ENCODE measurements around the gene NFATC2. TPM values are rescaled to one million over a fixed set of nuclear protein-coding genes. Genes with fewer than 3 reads are reported as not detected.

NFATC2 gene
- total and polyA plus RNA-seq, 2 of the 8 experiments (the other 6 are each of a cell fraction or from before 2014, with no cell fraction given): 0.27 to 0.91 TPM

DNA sequence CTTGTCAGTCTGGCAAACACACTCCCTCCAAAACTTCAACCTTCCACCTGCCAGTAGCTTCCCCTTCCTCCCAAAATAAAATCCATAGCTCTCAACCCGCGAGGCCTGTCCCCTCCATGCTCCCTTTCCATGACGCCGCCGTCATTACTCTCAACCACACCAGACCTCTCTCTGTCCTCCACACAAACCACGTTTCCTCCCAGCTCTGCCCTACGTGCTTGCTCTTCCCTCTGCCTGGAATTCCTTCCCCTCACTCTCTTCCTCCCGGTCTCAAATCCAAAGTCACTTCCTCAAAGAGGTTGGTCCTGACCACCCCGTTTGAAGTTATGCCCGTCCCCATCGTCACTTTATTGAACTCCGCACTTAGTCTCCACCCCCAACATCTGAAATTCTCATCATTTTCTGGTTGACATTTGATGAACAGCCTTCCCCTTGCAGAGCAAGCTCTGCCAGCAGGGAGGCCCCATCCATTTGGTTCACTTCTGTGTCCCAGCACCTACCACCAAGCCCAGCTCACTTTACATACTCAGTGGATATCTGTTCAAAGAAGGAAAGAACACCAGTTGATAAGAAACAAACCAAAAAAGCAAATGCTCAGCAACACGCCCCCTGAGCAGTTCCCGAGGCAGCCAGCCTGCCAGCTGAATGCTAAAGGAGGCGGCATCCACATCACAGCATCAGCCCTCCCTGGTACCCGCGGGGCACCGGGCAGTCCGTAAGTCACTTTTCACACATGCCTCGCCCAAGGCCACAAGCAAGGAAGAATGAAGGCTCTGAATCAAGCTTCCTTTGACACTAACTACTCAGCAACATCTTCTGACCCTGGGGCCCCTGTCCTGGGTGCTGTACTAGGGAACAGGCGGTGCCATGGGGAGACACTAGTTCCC lies 125.0 kb downstream of the NFATC2 start:
- FAIRE-seq (no peak), DNase-seq (ENCODE audit: low read depth in 1 of 2, low spot score in 2 of 2) (no peak)
- Histone ChIP-seq H4K5ac (ENCODE audit: insufficient read length, low read depth, low read length) (no peak overlapping the region), H2BK120ac (replicated peaks; ENCODE audit: low read depth, low read length) (no peak overlapping the region), H2BK20ac (ENCODE audit: low read length) (no peak overlapping the region), H2BK12ac (ENCODE audit: low read depth, low read length) (0 out of 2 replicates have a peak overlapping the region, but pooled peaks have one; percentile 27), H4K20me1 (replicated peaks in 1 of 2; ENCODE audit: control insufficient read depth in 1 of 2, insufficient read depth in 2 of 2, low read length in 2 of 2) (no peaks in the 10 kb centered on the region), H3K79me2 (ENCODE audit: control insufficient read depth in 1 of 2, insufficient read depth in 2 of 2, low read length in 2 of 2) (no peaks in the 10 kb centered on the region), H3K18ac (ENCODE audit: extremely low read depth, low read length) (no peak overlapping the region), H3K36me3 (ENCODE audit: control insufficient read depth in 2 of 4, insufficient read depth in 4 of 4, low read length in 3 of 4) (no peaks in the 10 kb centered on the region), H3K56ac (replicated peaks; ENCODE audit: insufficient read length, low read depth, low read length) (no peak overlapping the region), H3K4me3 (ENCODE audit: extremely low read depth in 1 of 4, insufficient read depth in 2 of 4, low read depth in 3 of 4, low read length in 4 of 4) (no peak overlapping the region), H3K4me1 (replicated peaks in 1 of 4; ENCODE audit: control insufficient read depth in 3 of 4, insufficient read depth in 4 of 4, low read length in 3 of 4) (peaks cover 2 to 6% (median 3%) of the 10 kb centered on the region in 4 experiments; a peak in 6 of 7 replicates), H4K91ac (replicated peaks; ENCODE audit: insufficient read length, low read length) (no peak overlapping the region), H3K9ac (replicated peaks in 1 of 4; ENCODE audit: extremely low read depth in 1 of 4, low read depth in 3 of 4, low read length in 3 of 4) (no peak overlapping the region), H3K23ac (ENCODE audit: insufficient read length) (no peak overlapping the region), H3K23me2 (ENCODE audit: low read depth, low read length) (no peaks in the 10 kb centered on the region), H3K27ac (ENCODE audit: low read depth, low read length) (no peak overlapping the region), H2BK5ac (ENCODE audit: low read depth, low read length) (no peak overlapping the region), H2AK5ac (ENCODE audit: low read depth, low read length) (no peak overlapping the region), H3K4me2 (ENCODE audit: insufficient read depth in 1 of 2, low read depth in 2 of 2, low read length in 2 of 2) (no peak overlapping the region), H3K79me1 (ENCODE audit: low read depth, low read length) (no peaks in the 10 kb centered on the region), H4K8ac (ENCODE audit: extremely low read depth, insufficient read depth, low read length) (no peak overlapping the region; the same call in 1 of the 2 replicates), H3K9me3 (ENCODE audit: insufficient read depth in 2 of 2, low read depth in 1 of 2, low read length in 1 of 2) (no peaks in the 10 kb centered on the region), H2AFZ (ENCODE audit: low read length) (no peak overlapping the region), H3K14ac (ENCODE audit: insufficient read length) (no peak overlapping the region), H3K4ac (replicated peaks; ENCODE audit: insufficient read length, low read depth, low read length) (no peak overlapping the region), H3K27me3 (replicated peaks in 1 of 4; ENCODE audit: control insufficient read depth in 3 of 4, extremely low read depth in 1 of 4, insufficient read depth in 3 of 4, low read length in 3 of 4) (no peaks in the 10 kb centered on the region), H2BK15ac (ENCODE audit: low read length) (no peak overlapping the region)
- CTCF ChIA-PET (ENCODE audit: partially characterized antibody): interaction anchor here (0.7 to 3.1 kb wide), 11 partner anchors 8 to 436 kb away, joined by 3 to 18 read pairs (median 4); no protein-coding TSS in a partner anchor
- POLR2A ChIA-PET (ENCODE audit: partially characterized antibody): interaction anchor here (1.1 kb wide), 1 partner anchor 425 kb away, joined by 3 read pairs; no protein-coding TSS in a partner anchor
- 92% methylated on average over 21 of the region's 21 CpGs; no CpG with 5 or more reads in 1 of the 2 experiments for WGBS, 2 experiments (ENCODE audit: extremely low coverage in 1 of 2, insufficient coverage in 1 of 2, insufficient read length in 1 of 2, insufficient replicate concordance in 2 of 2, low coverage in 1 of 2, low lambda C conversion rate in 2 of 2, missing lambda C conversion rate in 1 of 2)
- TF ChIP-seq CBX5 (IDR thresholded peaks at IDR 0.05; ENCODE audit: low read depth, low read length) (no peak), TEAD4 (IDR thresholded peaks at IDR 0.05; ENCODE audit: low read depth, low read length) (no peak), GABPA (IDR thresholded peaks at IDR 0.05; ENCODE audit: borderline replicate concordance, insufficient read depth, low read length) (no peak), RNF2 (IDR thresholded peaks at IDR 0.05; ENCODE audit: borderline replicate concordance, low read depth, low read length, missing control alignments, poor library complexity, severe bottlenecking) (no peak), EP300 (IDR thresholded peaks at IDR 0.05; ENCODE audit: borderline replicate concordance in 1 of 2, low read depth in 2 of 2, low read length in 2 of 2) (no peak), CEBPB (IDR thresholded peaks at IDR 0.05; ENCODE audit: low read depth, low read length) (no peak), ASH2L (IDR thresholded peaks at IDR 0.05; ENCODE audit: low read length) (no peak), CHD2 (IDR thresholded peaks at IDR 0.05; ENCODE audit: low read length) (no peak), SIN3A (conservative IDR thresholded peaks at IDR 0.05 in 1 of 2, IDR thresholded peaks at IDR 0.05 in 1 of 2; ENCODE audit: low read depth in 1 of 2, low read length in 2 of 2) (no peak), BRCA1 (IDR thresholded peaks at IDR 0.05; ENCODE audit: low read depth, low read length) (no peak)
- TF ChIP-seq, protein P1, sequence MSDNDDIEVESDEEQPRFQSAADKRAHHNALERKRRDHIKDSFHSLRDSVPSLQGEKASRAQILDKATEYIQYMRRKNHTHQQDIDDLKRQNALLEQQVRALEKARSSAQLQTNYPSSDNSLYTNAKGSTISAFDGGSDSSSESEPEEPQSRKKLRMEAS (IDR thresholded peaks at IDR 0.05): no peak
